COR-L47 (cell line): ENCODE results near the gene ACKR3.

Source experiments
- DNase-seq: peaks from one replicate; lab custom pipeline; 2025; lab: John Stamatoyannopoulos, UW

The ACKR3 gene

DNA sequence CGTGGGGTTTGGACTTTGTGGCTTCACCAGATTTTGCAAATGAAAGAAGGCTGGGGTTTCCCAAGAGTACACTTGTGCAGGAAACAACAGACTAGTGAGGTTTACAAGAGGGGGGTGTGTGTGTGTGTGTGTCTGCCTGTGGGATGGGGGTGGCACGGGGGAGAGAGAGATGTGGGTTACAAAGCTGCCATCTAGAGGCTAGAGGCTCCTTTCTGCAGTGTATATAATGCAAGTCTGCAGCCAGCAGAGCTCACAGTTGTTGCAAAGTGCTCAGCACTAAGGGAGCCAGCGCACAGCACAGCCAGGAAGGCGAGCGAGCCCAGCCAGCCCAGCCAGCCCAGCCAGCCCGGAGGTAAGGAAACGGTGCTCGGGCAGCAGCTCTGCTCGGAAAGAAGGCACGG, at the start of gene ACKR3:
Gene ACKR3, plus strand, starts transcription at position 253 of the 401 bp plus-strand sequence. CDS start 10,641 bp downstream, outside the sequence.
- DNase-seq: no peak

DNA sequence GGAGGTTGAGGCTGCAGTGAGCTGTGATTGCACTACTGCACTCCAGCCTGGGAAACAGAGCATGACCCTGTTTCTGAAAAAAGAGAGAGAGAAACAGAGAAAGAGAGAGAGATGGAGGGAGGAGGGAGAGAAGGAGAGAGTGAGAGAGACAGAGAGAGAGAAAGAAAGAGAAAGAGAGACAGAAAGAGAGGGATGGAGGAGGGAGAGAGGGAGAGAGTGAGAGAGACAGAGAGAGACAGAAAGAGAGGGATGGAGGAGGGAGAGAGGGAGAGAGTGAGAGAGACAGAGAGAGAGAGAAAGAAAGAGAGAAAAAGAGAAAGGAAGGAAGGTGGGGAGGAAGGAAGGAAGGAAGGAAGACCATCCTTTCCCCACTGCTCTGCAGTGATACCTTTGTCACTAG, 48.1 kb upstream of the ACKR3 start:
- DNase-seq: no peak

DNA sequence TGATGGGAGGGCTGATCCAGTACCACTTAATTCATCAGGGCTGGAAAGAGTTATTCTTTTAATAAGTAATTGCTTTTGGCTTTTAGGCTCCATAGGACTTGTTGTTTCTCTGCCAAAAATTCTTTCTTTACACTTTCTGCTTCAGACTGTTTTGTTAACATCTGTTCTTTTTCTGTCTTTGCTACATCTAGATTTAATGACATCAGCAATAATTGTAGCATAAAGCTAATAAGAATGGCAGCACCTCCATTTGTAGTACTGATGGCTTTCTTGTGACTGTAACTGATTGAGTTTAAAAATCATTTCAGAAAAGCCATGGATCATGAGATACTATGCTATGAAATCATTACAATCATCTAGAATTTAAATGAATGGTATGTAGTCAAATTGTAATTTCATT, 46.4 kb upstream of the ACKR3 start:
- no peak for DNase-seq

DNA sequence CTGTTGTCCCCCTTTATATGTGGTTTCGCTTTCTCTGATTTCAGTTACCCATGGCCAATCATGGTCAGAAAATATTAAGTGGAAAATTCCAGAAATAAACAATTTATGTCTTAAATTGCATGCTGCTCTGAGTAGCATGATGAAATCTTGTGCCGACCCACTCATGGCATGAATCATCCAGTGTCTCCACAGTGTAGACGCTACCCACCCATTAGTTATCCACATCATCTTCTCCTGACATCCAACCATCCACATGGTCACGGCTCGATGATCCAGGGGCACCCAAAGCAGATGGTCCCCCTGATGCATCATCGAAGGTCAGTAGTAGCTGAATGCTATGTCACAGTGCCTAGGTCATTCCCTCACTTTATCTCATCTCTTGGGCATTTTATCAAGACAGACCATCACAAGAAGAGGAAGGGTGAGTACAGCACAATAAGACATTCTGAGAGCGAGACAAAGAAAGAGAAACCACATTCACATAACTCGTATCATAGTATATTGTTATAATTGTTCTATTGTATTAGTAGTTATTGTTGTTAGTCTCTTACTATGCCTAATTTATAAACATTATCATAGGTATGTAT, 44.1 kb upstream of the ACKR3 start:
- no peak for DNase-seq

DNA sequence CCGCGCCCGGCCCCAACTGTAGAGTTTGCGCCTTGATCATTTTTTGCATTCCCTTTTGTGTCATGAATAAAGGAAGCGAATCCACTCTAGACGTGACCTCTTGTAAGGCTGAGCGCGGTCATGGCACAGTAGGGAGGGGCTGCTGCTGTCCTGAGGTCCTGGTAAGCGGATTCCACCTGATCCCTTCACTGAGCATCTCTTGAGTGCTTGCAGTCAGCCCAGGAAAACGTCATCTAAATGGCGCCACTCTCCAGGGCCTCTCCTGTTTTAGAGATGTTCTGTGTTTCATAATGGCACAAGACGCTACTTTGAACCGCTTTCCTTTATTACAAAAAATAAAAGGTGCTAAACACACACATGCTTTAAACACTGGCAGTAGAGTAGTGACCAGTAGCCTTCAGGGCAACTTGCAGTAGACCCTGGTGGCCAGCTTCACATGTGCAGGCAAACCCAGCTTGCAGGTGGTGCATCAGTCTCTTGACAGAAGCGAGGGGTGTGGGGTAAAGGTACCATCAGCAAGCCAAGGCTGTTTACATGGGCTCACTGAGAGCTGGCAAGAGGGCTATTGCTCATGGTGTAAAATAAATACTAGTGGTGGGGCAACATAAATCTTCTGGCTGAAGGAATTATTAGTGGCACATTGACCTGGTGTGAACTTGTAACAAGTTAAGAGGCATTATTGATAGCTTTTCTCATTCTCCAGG, 43.0 kb upstream of the ACKR3 start:
- DNase-seq: no peak

DNA sequence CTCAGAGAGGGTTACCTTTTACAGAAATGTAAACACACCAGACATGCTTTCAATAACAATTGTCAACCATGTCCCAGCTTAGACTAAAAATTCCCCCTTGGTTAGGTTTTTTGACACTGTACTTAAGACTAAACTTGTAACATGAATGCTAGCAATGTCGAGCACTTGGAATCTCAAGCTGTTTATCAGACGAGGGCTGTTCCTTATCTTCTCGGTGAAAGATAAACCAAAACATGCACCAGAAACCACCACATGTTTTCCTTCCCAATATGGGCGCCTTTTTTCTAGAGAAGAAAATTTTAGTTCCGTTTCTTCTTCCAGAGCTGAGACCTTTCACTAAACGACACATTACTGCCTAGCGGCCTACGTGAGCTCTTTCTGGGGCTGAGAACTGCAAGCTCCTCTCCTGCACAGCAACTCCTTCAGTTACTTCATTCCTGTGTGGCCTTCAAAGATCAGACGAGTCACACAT, 42.4 kb upstream of the ACKR3 start:
- DNase-seq: no peak

DNA sequence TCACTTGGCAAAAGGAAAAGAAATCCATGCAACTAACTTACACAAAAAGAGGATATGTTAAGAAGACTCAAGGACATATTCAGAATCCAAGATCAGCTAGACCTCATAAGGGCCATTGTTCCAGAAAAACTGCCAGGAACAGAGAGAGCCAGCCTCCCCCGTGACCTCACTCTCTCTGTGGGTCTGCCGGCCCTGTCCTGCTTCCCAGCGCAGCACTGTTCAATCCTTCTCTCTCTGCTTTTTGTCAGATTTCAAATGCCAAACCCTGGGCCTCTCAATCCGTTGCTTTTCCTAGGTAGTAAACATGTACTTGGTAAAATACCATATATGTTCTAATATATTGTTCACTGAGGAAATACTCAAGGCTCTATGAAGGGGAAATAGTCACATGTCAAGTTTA, 40.0 kb upstream of the ACKR3 start:
- DNase-seq: no peak

DNA sequence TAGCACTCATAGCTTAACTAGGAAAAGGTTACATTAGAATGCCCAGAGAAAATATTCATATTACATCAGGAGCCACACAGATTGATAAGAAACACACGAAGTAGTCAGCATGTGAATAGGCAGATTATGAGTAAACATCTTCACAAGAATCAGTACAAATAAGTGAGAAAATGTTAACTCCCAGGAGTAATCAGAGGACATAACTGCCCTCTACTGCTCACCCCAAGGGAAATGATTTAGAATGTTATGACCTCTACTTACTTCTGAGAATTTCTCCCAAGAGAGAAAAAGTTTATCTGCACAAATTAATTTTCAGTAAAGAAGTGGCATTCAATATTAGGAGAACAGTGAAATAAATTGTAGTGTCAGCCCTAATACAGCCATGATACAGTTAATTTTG, 39.1 kb upstream of the ACKR3 start:
- no peak for DNase-seq

DNA sequence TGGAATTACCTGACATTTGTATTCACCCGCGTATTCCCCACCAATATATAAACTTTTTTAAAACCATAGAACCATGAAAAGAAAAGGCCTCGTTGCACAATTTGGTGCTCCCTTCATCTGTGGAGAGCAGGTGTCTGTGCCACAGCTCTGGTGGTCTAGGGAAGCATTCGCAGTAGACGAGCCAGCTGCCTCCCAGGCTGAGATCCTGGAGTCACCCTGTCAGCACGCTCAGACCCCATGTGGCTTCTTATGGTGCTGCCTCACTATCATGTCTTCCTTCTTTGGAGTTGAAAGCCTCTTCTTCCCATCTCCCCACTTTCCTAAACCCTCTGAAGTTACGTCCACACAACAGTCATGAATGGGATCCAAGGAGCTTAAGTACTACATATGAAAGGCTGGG, 38.4 kb upstream of the ACKR3 start:
- no peak for DNase-seq

DNA sequence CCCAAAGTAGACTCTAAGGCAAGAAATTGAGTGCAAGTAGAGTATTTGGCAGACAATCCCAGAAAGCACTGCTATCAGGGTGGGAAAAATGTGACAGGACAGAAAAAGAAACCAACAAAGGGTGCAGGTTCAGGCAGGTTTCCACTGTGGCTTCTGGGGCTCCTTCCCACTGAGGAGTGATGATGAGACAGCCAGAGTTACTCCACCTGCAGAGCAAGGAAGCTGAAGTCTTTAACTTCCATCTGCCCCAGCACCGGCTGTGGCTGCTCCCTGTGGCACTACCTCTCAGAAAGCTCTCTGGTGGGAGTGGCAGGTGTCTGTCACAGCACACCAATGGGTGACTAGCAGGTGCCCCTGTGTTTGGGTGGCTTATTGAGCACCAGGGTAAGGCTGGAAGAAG, 37.6 kb upstream of the ACKR3 start:
- DNase-seq: no peak

DNA sequence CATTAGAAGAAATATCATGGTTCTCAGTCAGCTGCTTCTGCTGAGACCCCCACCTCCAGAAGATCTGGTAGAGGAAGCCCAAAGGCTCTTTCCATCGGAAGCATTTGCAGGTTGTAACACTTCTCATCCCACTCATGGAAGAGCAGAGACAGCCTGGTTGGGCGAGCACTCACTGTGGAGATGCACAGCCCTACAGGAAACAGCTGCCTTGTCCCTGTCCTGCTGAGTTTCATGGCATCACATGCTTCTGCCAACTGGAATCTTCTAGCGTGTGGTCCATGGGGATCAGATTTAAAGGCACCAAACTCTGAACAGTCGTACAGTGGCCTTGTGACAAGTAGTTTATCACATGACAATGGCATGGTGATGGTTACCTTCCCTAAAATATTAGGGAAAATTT, 36.3 kb upstream of the ACKR3 start:
- no peak for DNase-seq

DNA sequence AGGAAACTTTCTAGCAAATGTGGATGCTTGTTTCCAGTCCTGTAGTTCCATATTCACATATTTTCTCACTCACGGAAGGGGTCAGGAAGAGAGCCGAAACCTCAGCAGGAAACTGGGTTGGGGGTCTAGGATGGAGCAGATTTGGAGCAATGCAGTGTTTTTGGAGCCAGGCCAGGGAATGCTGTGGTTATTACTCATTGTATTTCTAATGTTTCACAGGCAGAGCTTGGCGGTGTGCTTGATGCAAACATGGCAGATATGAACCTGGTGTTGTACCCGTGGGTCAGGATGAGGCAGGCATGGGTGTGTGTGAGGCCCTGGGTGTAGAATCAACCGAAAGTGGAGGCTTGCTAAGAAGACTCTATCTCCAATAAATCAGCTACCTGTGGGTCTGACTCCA, 34.6 kb upstream of the ACKR3 start:
- no peak for DNase-seq

DNA sequence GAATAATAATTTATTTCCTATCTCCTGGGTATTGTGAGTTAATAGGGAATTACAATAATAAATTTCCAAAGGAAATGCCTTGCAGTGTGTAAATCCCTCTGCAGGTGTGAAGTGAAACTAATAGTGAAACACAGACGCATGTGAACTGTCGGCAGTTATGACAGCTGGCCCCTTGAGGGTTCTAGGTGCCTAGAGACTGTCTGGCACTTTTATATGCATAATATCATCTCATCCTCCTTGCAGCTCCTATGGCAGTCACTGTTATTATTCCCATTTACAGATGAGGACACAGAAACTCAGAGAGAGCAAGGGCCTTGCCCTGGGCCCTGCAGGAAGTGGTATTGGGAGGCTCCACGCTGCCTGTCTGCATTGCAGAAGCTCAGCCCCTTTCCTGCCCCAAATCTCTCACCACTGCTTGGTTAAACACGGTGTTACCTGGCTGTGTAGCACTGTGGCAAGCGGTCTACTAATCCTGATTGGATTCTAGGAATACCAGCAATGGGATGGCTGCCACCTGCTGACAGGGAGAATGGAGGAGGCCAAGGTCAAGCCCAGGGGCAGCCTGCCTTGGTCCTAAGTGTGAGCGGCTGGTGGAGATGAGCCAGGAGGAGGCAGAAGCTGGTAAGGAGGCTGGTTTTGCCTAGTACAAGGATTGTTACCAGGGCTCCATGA, 32.8 kb upstream of the ACKR3 start:
- DNase-seq: no peak

DNA sequence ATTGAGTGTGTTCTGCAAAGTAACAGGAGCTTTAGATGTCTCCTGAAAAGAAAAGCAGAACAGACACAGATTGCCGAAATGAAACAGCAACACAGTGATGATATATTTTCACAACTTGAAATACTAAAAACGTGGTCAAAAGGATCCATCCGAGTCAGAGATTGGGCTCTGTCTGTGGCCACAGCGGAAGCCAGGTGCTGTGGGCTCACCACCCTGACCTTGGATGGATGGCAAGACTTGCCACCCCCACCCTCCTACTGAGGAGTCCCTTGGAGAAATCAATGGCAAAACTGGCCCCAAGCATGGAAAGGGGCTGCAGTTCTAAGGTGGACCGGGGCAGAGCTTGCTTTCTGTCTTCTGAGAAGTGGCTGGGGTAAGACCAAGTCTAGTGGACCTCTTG, 31.4 kb upstream of the ACKR3 start:
- DNase-seq: no peak

DNA sequence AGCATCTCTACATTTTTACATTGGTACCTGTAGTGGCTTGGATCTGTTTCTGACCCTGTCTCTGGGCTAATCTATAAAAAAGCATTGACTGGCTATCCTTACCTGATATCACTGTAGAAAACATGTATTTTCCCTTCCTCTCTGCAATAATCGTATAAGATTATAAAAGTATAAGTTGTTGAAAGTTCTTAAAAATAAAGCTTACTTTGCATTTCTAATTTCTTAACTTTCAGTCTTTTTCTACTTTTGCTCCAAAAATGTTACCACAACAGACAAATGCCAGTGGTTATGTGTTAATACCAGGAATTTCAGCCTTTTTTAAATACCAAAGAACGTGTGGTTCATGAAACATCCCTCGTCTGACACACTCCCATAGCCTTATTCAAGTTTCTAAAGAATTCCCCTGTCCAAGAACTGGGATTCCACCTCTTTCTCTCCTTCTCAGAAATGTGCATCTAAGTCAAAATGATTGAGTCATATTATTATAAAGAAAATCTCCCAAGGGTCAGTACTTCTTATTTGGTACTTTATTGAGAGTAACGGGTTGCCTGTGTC, 28.5 kb upstream of the ACKR3 start:
- DNase-seq: no peak

DNA sequence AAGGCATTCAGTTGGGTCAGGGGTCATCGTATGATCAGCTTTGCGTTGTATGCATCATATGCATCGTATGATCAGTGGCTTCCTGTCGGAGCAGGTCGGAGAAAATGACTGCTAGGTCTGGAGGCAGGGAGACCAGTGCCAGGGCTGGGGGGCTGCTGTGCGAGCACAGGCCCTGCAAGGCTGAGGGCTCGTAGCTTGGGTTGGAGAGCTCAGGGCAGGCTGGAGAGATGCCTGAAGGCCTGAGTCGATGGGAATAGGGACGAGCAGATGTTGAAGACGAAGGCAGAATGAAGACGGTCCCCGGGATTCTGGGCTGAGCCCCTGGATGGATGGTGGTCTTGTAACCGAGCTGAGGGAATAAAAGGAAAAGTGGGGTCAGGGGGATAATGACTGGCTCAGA, 25.3 kb upstream of the ACKR3 start:
- DNase-seq: no peak

DNA sequence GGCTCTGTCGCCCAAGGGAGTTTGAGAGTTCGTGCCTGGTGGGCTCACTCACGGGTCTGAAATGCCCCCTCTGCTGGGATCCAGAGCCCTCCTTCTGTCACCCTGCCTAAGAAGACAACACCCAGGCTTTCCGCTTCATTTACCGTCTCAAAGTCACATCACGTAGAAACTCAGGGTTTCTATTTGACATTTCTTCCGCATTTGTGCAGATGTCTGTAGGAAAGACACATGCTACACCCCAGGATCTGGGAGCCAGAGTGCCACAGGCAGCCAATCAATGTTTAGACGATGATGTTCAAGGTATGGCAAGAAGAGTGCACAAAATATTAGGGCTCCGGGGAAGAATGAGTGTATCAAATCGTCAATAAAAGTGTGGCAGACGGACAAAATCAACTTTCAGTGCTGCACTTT, 24.4 kb upstream of the ACKR3 start:
- DNase-seq: no peak

DNA sequence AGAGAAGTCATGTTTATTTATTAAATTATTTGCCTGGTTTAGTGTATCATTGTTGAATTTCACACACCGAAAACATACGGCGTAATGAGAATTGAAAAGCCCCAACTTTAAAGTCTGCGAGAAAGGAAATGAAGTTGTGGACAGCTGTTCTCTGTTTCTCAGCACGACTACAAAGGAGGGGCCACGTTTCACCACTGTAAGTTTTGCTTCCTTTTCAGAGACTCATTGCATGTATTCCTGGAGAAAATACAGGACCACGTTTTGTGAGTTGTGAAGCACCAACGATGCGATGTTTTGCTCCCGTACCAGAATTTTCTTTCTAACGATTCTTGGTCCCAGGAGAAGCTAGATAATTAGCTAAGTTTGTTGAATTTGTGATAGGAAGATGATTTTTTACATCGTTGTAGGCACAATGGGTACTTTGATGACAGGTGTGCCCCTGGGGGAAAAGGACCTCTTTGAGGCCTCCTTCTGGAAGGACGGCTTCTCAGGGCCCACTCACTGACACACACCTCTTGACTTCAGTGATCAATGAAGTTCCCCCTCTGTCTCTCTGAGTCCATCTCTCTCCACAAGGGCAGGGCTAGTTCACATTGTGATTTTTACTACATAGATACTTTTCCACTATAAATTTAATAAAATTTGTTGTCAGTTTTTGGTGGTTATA, 23.7 kb upstream of the ACKR3 start:
- no peak for DNase-seq

DNA sequence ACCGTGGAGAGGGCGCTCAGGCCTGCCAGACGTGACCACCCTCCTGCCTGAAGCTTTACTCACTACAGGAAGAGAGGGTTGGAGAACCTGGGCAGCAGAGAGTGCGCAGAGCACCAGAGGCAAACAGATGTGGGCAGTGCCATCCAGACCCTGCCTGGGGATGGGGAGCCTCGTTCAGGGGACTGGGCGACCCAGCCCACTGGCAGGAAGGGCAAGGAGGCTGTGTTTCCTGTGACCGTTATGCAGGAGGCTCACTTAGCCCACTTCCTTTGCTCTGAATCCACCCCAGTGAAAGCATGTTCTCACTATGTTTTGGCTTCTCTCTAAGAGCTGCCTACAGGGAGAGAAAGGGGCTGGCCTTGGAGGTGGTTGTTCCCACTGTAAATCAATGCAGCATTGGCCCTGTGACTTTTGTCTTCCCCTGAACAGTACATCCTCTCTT, 23.0 kb upstream of the ACKR3 start:
- DNase-seq: no peak

DNA sequence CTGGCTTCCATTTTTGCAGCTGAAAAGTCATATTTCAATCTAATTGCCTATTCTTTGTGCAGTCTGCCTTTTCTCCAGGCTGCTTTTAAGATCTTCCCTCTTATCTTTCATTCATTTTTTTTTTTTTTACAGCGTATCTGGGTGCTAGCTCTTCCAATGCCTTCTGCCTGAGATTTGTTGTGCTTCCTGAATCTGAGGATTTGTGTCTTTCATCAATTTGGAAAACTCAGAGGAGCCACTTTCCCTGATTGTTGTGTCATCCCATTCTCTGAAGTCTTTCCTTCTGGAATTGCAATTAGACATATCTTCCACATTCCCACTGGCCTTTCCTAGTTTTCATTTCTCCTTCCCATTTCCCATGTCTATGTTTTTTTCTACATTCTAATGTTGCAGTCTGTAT, 21.9 kb upstream of the ACKR3 start:
- no peak for DNase-seq

DNA sequence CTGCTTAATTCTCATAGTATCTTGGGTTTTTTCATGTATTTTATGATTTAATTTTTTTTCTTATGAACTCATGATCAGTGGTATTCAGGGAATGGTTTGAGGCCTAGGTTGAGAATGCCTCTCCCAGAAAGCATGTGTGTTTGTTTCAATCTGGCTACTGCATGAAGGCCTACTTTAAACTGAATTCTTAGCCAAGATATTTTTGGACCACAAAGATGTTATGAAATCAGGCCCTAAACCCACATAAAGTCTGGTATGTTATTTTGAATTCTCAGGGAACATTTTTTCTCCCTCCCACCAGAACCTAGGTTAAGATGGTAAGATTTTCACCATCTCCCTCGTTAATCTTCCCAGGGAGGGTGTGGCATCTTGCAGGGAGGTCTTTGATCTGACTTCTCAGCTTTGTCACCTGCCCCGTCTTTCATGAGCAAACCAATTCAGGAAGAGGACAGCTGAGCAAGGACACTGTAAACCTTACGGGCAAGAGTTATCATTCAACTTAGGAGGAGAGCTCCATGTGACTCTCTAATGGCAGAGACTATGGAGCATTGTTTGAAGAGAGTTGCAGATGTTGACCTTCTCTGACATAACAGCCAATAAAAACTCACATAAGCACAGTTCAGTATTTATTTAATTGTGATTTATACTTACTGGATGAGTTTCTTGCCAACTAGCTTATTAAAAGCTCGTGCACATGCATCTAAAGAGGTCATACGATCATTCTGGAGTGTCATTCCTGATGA, 21.3 kb upstream of the ACKR3 start:
- DNase-seq: no peak

DNA sequence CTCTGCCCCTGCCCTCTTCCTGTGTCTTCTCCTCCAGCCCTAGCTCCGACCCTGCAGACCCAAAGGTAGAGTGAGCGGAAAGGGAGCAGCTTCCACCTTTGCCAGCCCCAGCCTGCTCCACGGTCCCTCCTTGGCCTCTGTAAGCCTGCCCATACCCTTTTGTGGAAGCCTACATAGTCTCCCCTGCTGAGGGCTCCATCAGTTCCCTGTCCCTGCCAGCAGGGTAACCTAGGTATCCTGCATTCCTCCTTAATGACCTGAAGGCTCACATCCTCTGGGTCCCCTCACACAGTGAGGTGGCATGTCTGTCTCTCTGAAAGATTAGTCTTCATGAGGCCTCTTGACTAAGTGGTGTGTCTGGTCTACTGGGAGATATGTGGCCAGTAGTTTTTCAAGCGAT, 20.5 kb upstream of the ACKR3 start:
- DNase-seq: no peak
